H1 (cell line): ENCODE data around the gene SPATA31E1. TPM values are rescaled to one million over a fixed set of nuclear protein-coding genes. Genes with fewer than 3 reads are reported as not detected.
A peak's percentile ranks its signal among the peaks of the same experiment; 100 is the strongest.

Experiments
- CTCF ChIA-PET: fragments of 300-600 bp; sonication (Branson Sonifier 250); formaldehyde crosslinking; loops from one replicate; lab custom pipeline; 2021; ENCODE audit not compliant: partially characterized antibody; lab: Charles Lee
- POLR2A ChIA-PET: fragments of 300-600 bp; sonication (Branson Sonifier 250); formaldehyde crosslinking; loops from one replicate; lab custom pipeline; 2021; ENCODE audit warnings: inconsistent platforms; ENCODE audit not compliant: partially characterized antibody; lab: Charles Lee
- DNase-seq, 2 experiments: peaks; one replicate each; pipeline versions ENCODE4 v3.0.0 to v3.0.0-alpha.2; 2010 to 2022; ENCODE audit warnings: low spot score in 2 of 2, low read depth in 1 of 2, mixed read lengths in 1 of 2
- FAIRE-seq: peaks from 2 replicates; lab custom pipeline; 2011; peaks lifted over from hg19 to GRCh38; lab: Jason Lieb, UNC
- H2AFZ ChIP-seq: 2 replicates; pipeline ENCODE4 v1.8.1; 2012; ENCODE audit warnings: low read length, inconsistent platforms
- H2AK5ac ChIP-seq: 2 replicates; pipeline ENCODE4 v1.6.1; 2013; ENCODE audit warnings: low read depth, low read length
- H2BK120ac ChIP-seq: replicated peaks from 2 replicates; pipeline ENCODE3; 2013; ENCODE audit warnings: low read depth, low read length, inconsistent platforms
- H2BK12ac ChIP-seq: 2 replicates; pipeline ENCODE4 v1.6.1; 2013; ENCODE audit warnings: low read depth, low read length
- H2BK15ac ChIP-seq: 2 replicates; pipeline ENCODE4 v1.6.1; 2013; ENCODE audit warnings: low read length
- H2BK20ac ChIP-seq: 2 replicates; pipeline ENCODE4 v1.6.1; 2013; ENCODE audit warnings: low read length
- H2BK5ac ChIP-seq: 2 replicates; pipeline ENCODE4 v1.6.1; 2013; ENCODE audit warnings: low read depth, low read length
- H3K14ac ChIP-seq: 2 replicates; pipeline ENCODE4 v1.6.1; 2013; ENCODE audit warnings: inconsistent platforms; ENCODE audit not compliant: insufficient read length
- H3K18ac ChIP-seq: 2 replicates; pipeline ENCODE4 v1.6.1; 2013; ENCODE audit warnings: low read length; ENCODE audit errors: extremely low read depth
- H3K23ac ChIP-seq: 2 replicates; pipeline ENCODE4 v1.6.1; 2013; ENCODE audit warnings: inconsistent platforms; ENCODE audit not compliant: insufficient read length
- H3K23me2 ChIP-seq: 2 replicates; pipeline ENCODE4 v1.6.1; 2013; ENCODE audit warnings: low read depth, low read length
- H3K27ac ChIP-seq: 2 replicates; pipeline ENCODE4 v1.6.1; 2011; ENCODE audit warnings: low read depth, low read length, inconsistent platforms
- H3K27me3 ChIP-seq, 4 experiments: replicated peaks in 1 of 4; 1 replicate in 1 of 4; 2 replicates in 3 of 4; pipeline versions ENCODE4 v1.6.1 to v1.8.1; 2011 to 2013; ENCODE audit warnings: low read length in 3 of 4, mild to moderate bottlenecking in 3 of 4, inconsistent platforms in 2 of 4, mixed read lengths in 2 of 4, moderate library complexity in 1 of 4; ENCODE audit not compliant: control insufficient read depth in 3 of 4, insufficient read depth in 3 of 4; ENCODE audit errors: extremely low read depth in 1 of 4
- H3K36me3 ChIP-seq, 4 experiments: 2 replicates each; pipeline versions ENCODE4 v1.6.1 to v1.8.1; 2011 to 2013; ENCODE audit warnings: mild to moderate bottlenecking in 4 of 4, low read length in 3 of 4, moderate library complexity in 2 of 4, control low read depth in 1 of 4, inconsistent platforms in 1 of 4; ENCODE audit not compliant: insufficient read depth in 4 of 4, control insufficient read depth in 2 of 4
- H3K4ac ChIP-seq: replicated peaks from 2 replicates; pipeline ENCODE3; 2013; ENCODE audit warnings: low read length, low read depth, mixed read lengths, inconsistent platforms; ENCODE audit not compliant: insufficient read length
- H3K4me1 ChIP-seq, 4 experiments: replicated peaks in 1 of 4; 1 replicate in 1 of 4; 2 replicates in 3 of 4; pipeline versions ENCODE4 v1.6.1 to v1.8.1; 2011 to 2013; ENCODE audit warnings: low read length in 3 of 4, inconsistent platforms in 2 of 4, mixed read lengths in 1 of 4; ENCODE audit not compliant: insufficient read depth in 4 of 4, control insufficient read depth in 3 of 4
- H3K4me2 ChIP-seq, 2 experiments: 2 replicates each; pipeline versions ENCODE4 v1.6.1 to v1.8.1; 2011 to 2013; ENCODE audit warnings: low read depth in 2 of 2, low read length in 2 of 2, control low read depth in 1 of 2, inconsistent platforms in 1 of 2, mild to moderate bottlenecking in 1 of 2; ENCODE audit not compliant: insufficient read depth in 1 of 2
- H3K4me3 ChIP-seq, 4 experiments: fragments of 200-600, 300-600 bp in 1 of 4; sonication (generic), shearing (Covaris generic), sonication (Bioruptor Twin) in 1 of 4; 2 replicates each; pipeline versions ENCODE4 v1.5.1 to v1.8.1; 2011 to 2016; ENCODE audit warnings: low read length in 4 of 4, low read depth in 3 of 4, control low read depth in 2 of 4, inconsistent platforms in 2 of 4, mild to moderate bottlenecking in 2 of 4, mixed read lengths in 1 of 4, moderate library complexity in 1 of 4; ENCODE audit not compliant: insufficient read depth in 2 of 4; ENCODE audit errors: extremely low read depth in 1 of 4
- H3K56ac ChIP-seq: replicated peaks from 2 replicates; pipeline ENCODE3; 2013; ENCODE audit warnings: low read depth, mild to moderate bottlenecking, mixed read lengths, low read length, inconsistent platforms; ENCODE audit not compliant: insufficient read length
- H3K79me1 ChIP-seq: 2 replicates; pipeline ENCODE4 v1.6.1; 2013; ENCODE audit warnings: low read depth, low read length, control low read depth
- H3K79me2 ChIP-seq, 2 experiments: 2 replicates each; pipeline versions ENCODE4 v1.6.1 to v1.8.1; 2012 to 2013; ENCODE audit warnings: low read length in 2 of 2, mild to moderate bottlenecking in 2 of 2, inconsistent platforms in 1 of 2; ENCODE audit not compliant: insufficient read depth in 2 of 2, control insufficient read depth in 1 of 2
- H3K9ac ChIP-seq, 4 experiments: replicated peaks in 1 of 4; 1 replicate in 1 of 4; 2 replicates in 3 of 4; pipeline versions ENCODE4 v1.6.1 to v1.8.1; 2011 to 2013; ENCODE audit warnings: low read depth in 3 of 4, low read length in 3 of 4, control low read depth in 2 of 4, mild to moderate bottlenecking in 2 of 4, moderate library complexity in 2 of 4, inconsistent platforms in 1 of 4; ENCODE audit errors: extremely low read depth in 1 of 4
- H3K9me3 ChIP-seq, 2 experiments: 2 replicates each; pipeline versions ENCODE4 v1.6.1 to v1.8.1; 2012 to 2013; ENCODE audit warnings: mild to moderate bottlenecking in 2 of 2, moderate library complexity in 2 of 2, control low read depth in 1 of 2, inconsistent platforms in 1 of 2, low read depth in 1 of 2, low read length in 1 of 2, mixed read lengths in 1 of 2; ENCODE audit not compliant: insufficient read depth in 2 of 2
- H4K20me1 ChIP-seq, 2 experiments: replicated peaks in 1 of 2; 2 replicates each; pipeline versions ENCODE3 to v1.8.1; 2011 to 2013; ENCODE audit warnings: inconsistent platforms in 2 of 2, low read length in 2 of 2, mild to moderate bottlenecking in 1 of 2; ENCODE audit not compliant: insufficient read depth in 2 of 2, control insufficient read depth in 1 of 2
- H4K5ac ChIP-seq: 2 replicates; pipeline ENCODE4 v1.6.1; 2013; ENCODE audit warnings: low read length, low read depth, mixed read lengths, inconsistent platforms; ENCODE audit not compliant: insufficient read length
- H4K8ac ChIP-seq: 2 replicates; pipeline ENCODE4 v1.8.0; 2013; ENCODE audit warnings: mild to moderate bottlenecking, moderate library complexity, low read length, inconsistent platforms; ENCODE audit not compliant: insufficient read depth; ENCODE audit errors: extremely low read depth
- H4K91ac ChIP-seq: replicated peaks from 2 replicates; pipeline ENCODE3; 2013; ENCODE audit warnings: low read length, mixed read lengths, inconsistent platforms; ENCODE audit not compliant: insufficient read length
- CHD1 ChIP-seq: IDR thresholded peaks from 2 replicates; pipeline ENCODE4 v1.6.1; 2012; ENCODE audit warnings: low read depth, low read length, improper control_type of control experiment
- NANOG ChIP-seq: IDR thresholded peaks from 2 replicates; pipeline ENCODE4 v1.6.1; 2011; ENCODE audit warnings: low read length, low read depth, mild to moderate bottlenecking, inconsistent platforms; ENCODE audit not compliant: insufficient read depth, poor library complexity, severe bottlenecking
- RAD21 ChIP-seq, 2 experiments: IDR thresholded peaks in 1 of 2; conservative IDR thresholded peaks in 1 of 2; 2 replicates each; pipeline ENCODE4 v1.6.1; 2011; ENCODE audit warnings: low read depth in 2 of 2, low read length in 2 of 2, improper control_type of control experiment in 1 of 2, inconsistent platforms in 1 of 2, mild to moderate bottlenecking in 1 of 2, moderate library complexity in 1 of 2
- SAP30 ChIP-seq: fragments of 300-600 bp; sonication (generic); IDR thresholded peaks from 2 replicates; pipeline ENCODE4 v1.7.1; 2012; ENCODE audit warnings: low read length, moderate library complexity, mild to moderate bottlenecking, inconsistent platforms; ENCODE audit not compliant: insufficient read depth, insufficient replicate concordance
- YY1 ChIP-seq: IDR thresholded peaks from 2 replicates; pipeline ENCODE4 v1.6.1; 2011; ENCODE audit warnings: low read depth, mild to moderate bottlenecking, low read length
- WGBS, 2 experiments: shearing (Covaris generic) in 1 of 2; methylation state at CpG; one replicate each; pipeline versions ENCODE4 v1.1.6 to v1.1.7; 2013 to 2015; ENCODE audit warnings: low lambda C conversion rate in 2 of 2, mixed read lengths in 2 of 2, inconsistent platforms in 1 of 2, low coverage in 1 of 2, missing lambda C conversion rate in 1 of 2; ENCODE audit not compliant: insufficient replicate concordance in 2 of 2, insufficient coverage in 1 of 2, insufficient read length in 1 of 2; ENCODE audit errors: extremely low coverage in 1 of 2, missing lambda C conversion rate in 1 of 2; 5-methylcytosine and 5-hydroxymethylcytosine counted together
- polyA plus RNA-seq, 7 experiments: library from polyadenylated mRNA; depleted of rRNA in 3 of 7; stranded (reverse) in 5 of 7; unstranded in 2 of 7; fragments of >200 nt in 5 of 7; fragments of 200-250 nt in 2 of 7; gene quantifications; 1 replicate in 5 of 7; 2 replicates in 1 of 7; 4 replicates in 1 of 7; pipeline versions ENCODE4 v1.2.1 to v1.2.3, GENCODE V29; 2011 to 2013; ENCODE audit warnings: missing spikeins in 2 of 7, mixed read lengths in 2 of 7
- total RNA-seq: library from RNA; stranded (reverse); fragmentation: NEBNext Ultra II Directional; extraction: Animal tissue kit (Norgen Biotek cat#: 25700); gene quantifications from 2 replicates; pipeline ENCODE4 v1.2.1, GENCODE V29; 2021

Gene SPATA31E1
- total and polyA plus RNA-seq, 2 of the 8 experiments (the other 6 are each of a cell fraction or from before 2014, with no cell fraction given): 0.05 to 0.09 TPM

DNA sequence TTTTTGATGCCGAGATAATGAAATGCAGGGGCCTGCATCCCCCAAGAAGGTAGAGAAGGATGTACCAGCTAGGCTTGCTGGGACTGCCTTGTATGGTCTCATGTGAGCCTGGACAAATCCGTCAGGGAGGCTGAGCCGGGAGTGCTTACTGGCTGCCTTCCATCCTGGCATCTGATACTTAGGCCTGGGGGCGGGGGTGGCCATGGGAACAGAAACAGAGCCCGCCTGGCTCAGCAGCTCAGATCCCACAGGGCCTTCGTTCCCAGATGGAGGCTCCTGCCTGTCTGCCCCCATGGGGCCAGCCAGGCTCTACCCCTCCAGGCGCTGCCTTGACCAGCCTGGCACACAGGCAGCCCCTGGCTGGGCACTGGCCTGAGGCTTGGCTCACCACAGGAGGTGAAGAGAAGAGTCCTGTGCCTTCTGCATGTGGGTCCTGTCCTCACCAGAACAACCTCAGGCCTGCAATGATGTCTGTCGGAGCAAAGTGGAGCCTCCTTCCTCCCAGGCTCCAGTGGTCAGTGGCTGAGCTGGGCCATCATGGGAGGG lies 10.5 kb upstream of the SPATA31E1 start:
- no peak overlapping the region for H3K4me3 ChIP-seq
- TF ChIP-seq YY1 (no peak), CHD1 (no peak), SAP30 (no peak), RAD21 (IDR thresholded peaks at IDR 0.05 in 1 of 2, conservative IDR thresholded peaks at IDR 0.05 in 1 of 2; ENCODE audit: low read depth in 2 of 2, low read length in 2 of 2) (no peak), NANOG (no peak)
- 88% methylated on average over 6 of the region's 8 CpGs; no CpG with 5 or more reads in 1 of the 2 experiments for WGBS, 2 experiments
- FAIRE-seq (no peak), DNase-seq (peak in 1 of 2 experiments; percentile 40)
- H2AFZ ChIP-seq: no peak overlapping the region
- H4K8ac ChIP-seq: no peak overlapping the region
- no peaks in the 10 kb centered on the region; a peak in 1 of 4 replicates for H3K9me3 ChIP-seq
- no peaks in the 10 kb centered on the region for H3K27me3 ChIP-seq
- no peak overlapping the region for H4K91ac ChIP-seq
- H3K79me1 ChIP-seq: no peaks in the 10 kb centered on the region
- H2BK15ac ChIP-seq: no peak overlapping the region
- CTCF ChIA-PET: interaction anchor here (1.0 to 4.4 kb wide), 3 partner anchors 12 to 38 kb away, joined by 3 to 30 read pairs (median 4); partner anchors contain the start of gene SPATA31E1
- no peak overlapping the region for H3K4me2 ChIP-seq
- H3K27ac ChIP-seq: no peak overlapping the region
- H3K4me1 ChIP-seq: peaks cover 0 to 3% (median under 1%) of the 10 kb centered on the region in 4 experiments; a peak in 2 of 7 replicates
- no peak overlapping the region for H4K5ac ChIP-seq
- no peak overlapping the region for H3K56ac ChIP-seq
- no peaks in the 10 kb centered on the region for H3K79me2 ChIP-seq
- peaks cover 0 to 5% of the 10 kb centered on the region in 2 experiments for H4K20me1 ChIP-seq
- H2BK5ac ChIP-seq: no peak overlapping the region
- no peak overlapping the region for H2BK12ac ChIP-seq
- peaks cover 8% of the 10 kb centered on the region; the same call in 1 of the 2 replicates for H3K23me2 ChIP-seq
- H2AK5ac ChIP-seq: no peak overlapping the region
- no peaks in the 10 kb centered on the region for H3K36me3 ChIP-seq
- POLR2A ChIA-PET: no interaction called here
- no peak overlapping the region for H3K23ac ChIP-seq
- no peak overlapping the region for H3K4ac ChIP-seq
- no peak overlapping the region for H2BK120ac ChIP-seq
- H3K9ac ChIP-seq: no peak overlapping the region
- H3K14ac ChIP-seq: no peak overlapping the region
- no peak overlapping the region for H3K18ac ChIP-seq
- no peak overlapping the region for H2BK20ac ChIP-seq
